Loucy (cell line): ENCODE data around the gene EPHB3.

ENCODE experiments used
- H2AFZ ChIP-seq: fragments of 200-600 bp; sonication (generic); 2 replicates; pipeline ENCODE4 v1.6.0; 2016; ENCODE audit warnings: antibody characterized with exemption, mild to moderate bottlenecking, low read length, moderate library complexity
- H3F3A ChIP-seq: fragments of 200-600 bp; 2 replicates; pipeline ENCODE4 v1.6.0; 2016; ENCODE audit warnings: antibody characterized with exemption, low read depth, mild to moderate bottlenecking
- H3K27me3 ChIP-seq: fragments of 200-600 bp; sonication (generic); 2 replicates; pipeline ENCODE4 v1.6.1; 2014; ENCODE audit warnings: low read length, mild to moderate bottlenecking; ENCODE audit not compliant: insufficient read depth, poor library complexity, severe bottlenecking
- H3K36me3 ChIP-seq: fragments of 200-600 bp; sonication (generic); 2 replicates; pipeline ENCODE4 v1.6.1; 2016; ENCODE audit warnings: low read length; ENCODE audit not compliant: insufficient read depth
- H3K4me1 ChIP-seq: fragments of 200-600 bp; sonication (generic); 2 replicates; pipeline ENCODE4 v1.5.1; 2014; ENCODE audit warnings: low read length, mild to moderate bottlenecking; ENCODE audit not compliant: insufficient read depth, poor library complexity, severe bottlenecking
- H3K4me2 ChIP-seq: fragments of 200-600 bp; sonication (generic); 2 replicates; pipeline ENCODE4 v1.6.0; 2014; ENCODE audit warnings: antibody characterized with exemption, low read length, low read depth, mild to moderate bottlenecking; ENCODE audit not compliant: poor library complexity, severe bottlenecking
- H3K4me3 ChIP-seq: fragments of 200-600 bp; sonication (generic); 2 replicates; pipeline ENCODE4 v1.5.1; 2014; ENCODE audit warnings: low read length, mild to moderate bottlenecking, mixed read lengths; ENCODE audit not compliant: poor library complexity, severe bottlenecking
- H3K79me2 ChIP-seq: fragments of 200-600 bp; sonication (generic); 2 replicates; pipeline ENCODE4 v1.6.1; 2014; ENCODE audit warnings: low read length; ENCODE audit not compliant: insufficient read depth
- H3K9ac ChIP-seq: fragments of 200-600 bp; sonication (generic); 2 replicates; pipeline ENCODE4 v1.6.0; 2014; ENCODE audit warnings: mild to moderate bottlenecking, low read depth, low read length, moderate library complexity; ENCODE audit not compliant: poor library complexity, severe bottlenecking
- H3K9me2 ChIP-seq: fragments of 200-600 bp; sonication (generic); replicated peaks from 2 replicates; pipeline ENCODE4 v1.6.1; 2016; ENCODE audit warnings: low read depth, low read length, mixed read lengths
- H3K9me3 ChIP-seq: fragments of 200-600 bp; sonication (generic); 2 replicates; pipeline ENCODE4 v1.6.1; 2014; ENCODE audit warnings: mild to moderate bottlenecking, antibody characterized with exemption, low read length, low read depth; ENCODE audit not compliant: insufficient read depth
- H4K20me1 ChIP-seq: fragments of 200-600 bp; sonication (generic); 2 replicates; pipeline ENCODE4 v1.6.0; 2014; ENCODE audit warnings: antibody characterized with exemption, low read length, mild to moderate bottlenecking; ENCODE audit not compliant: insufficient read depth, poor library complexity, severe bottlenecking
- CTCF ChIP-seq: fragments of 200-600 bp; sonication (generic); conservative IDR thresholded peaks from 2 replicates; pipeline ENCODE4 v1.5.1; 2014; ENCODE audit warnings: mild to moderate bottlenecking, antibody characterized with exemption, low read length
- EZH2phosphoT487 ChIP-seq: fragments of 200-600 bp; IDR thresholded peaks from 2 replicates; pipeline ENCODE4 v1.6.1; 2018; ENCODE audit warnings: antibody characterized with exemption, mild to moderate bottlenecking, moderate library complexity, borderline replicate concordance

Gene EPHB3

GRCh38 chr3:184561061-184561912 lies at the start of gene EPHB3:
Gene EPHB3, plus strand, starts transcription at chr3:184561785. Its CDS starts 451 bp downstream, at chr3:184562236.
- Histone ChIP-seq H3K79me2 (no peaks in the 10 kb centered on the region), H3K36me3 (no peaks in the 10 kb centered on the region), H2AFZ (peak within 1 kb of the TSS; percentile 84), H3K27me3 (no peaks in the 10 kb centered on the region), H3K9ac (no peak within 1 kb of the TSS), H3K9me2 (no peaks in the 10 kb centered on the region), H3K4me3 (peak within 1 kb of the TSS; percentile 52), H3K4me2 (peak within 1 kb of the TSS; percentile 56), H3K9me3 (no peaks in the 10 kb centered on the region), H3F3A (no peaks in the 10 kb centered on the region), H3K4me1 (peaks cover 3% of the 10 kb centered on the region), H4K20me1 (no peaks in the 10 kb centered on the region)
- TF ChIP-seq EZH2phosphoT487 (no peak), CTCF (peak; percentile 100)

- no peak overlapping the region for H3K4me3 ChIP-seq
- H3K9ac ChIP-seq: no peak overlapping the region
- H4K20me1 ChIP-seq: no peaks in the 10 kb centered on the region
- H3K4me1 ChIP-seq: no peaks in the 10 kb centered on the region
- H2AFZ ChIP-seq: no peak overlapping the region
- no peaks in the 10 kb centered on the region for H3K9me3 ChIP-seq
- H3F3A ChIP-seq: 0 out of 2 replicates have a peak, but pooled peaks cover 1% of the 10 kb centered on the region
- H3K4me2 ChIP-seq: no peak overlapping the region
- TF ChIP-seq EZH2phosphoT487: no peak
- no peak for TF ChIP-seq CTCF
- H3K27me3 ChIP-seq: peaks cover under 1% of the 10 kb centered on the region
- H3K79me2 ChIP-seq: no peaks in the 10 kb centered on the region
- H3K36me3 ChIP-seq: no peaks in the 10 kb centered on the region
- H3K9me2 ChIP-seq: no peaks in the 10 kb centered on the region
Observed at GRCh38 chr3:184512621-184513020, 49.0 kb upstream of the EPHB3 start.

GRCh38 chr3:184513276-184514170 lies 48.1 kb upstream of the EPHB3 start:
- peak overlapping the region; percentile 34 for H3K4me3 ChIP-seq
- no peaks in the 10 kb centered on the region for H3K36me3 ChIP-seq
- no peaks in the 10 kb centered on the region for H3K9me3 ChIP-seq
- H2AFZ ChIP-seq: peak overlapping the region; percentile 68
- no peak overlapping the region for H3K9ac ChIP-seq
- H3K9me2 ChIP-seq: no peaks in the 10 kb centered on the region
- H4K20me1 ChIP-seq: no peaks in the 10 kb centered on the region
- H3F3A ChIP-seq: 0 out of 2 replicates have a peak, but pooled peaks cover 4% of the 10 kb centered on the region
- H3K27me3 ChIP-seq: no peaks in the 10 kb centered on the region
- H3K79me2 ChIP-seq: no peaks in the 10 kb centered on the region
- TF ChIP-seq EZH2phosphoT487 (no peak), CTCF (peak; percentile 77)
- H3K4me2 ChIP-seq: peak overlapping the region; percentile 41
- no peaks in the 10 kb centered on the region for H3K4me1 ChIP-seq
